HG02884 (cell line): ENCODE data around the gene RNF126.

Source experiments
- ATAC-seq: cut with Tn5 transposase; IDR thresholded peaks from one replicate; pipeline ENCODE4 v1.9.1; 2021; ENCODE audit warnings: mild to moderate bottlenecking, moderate library complexity; ENCODE audit not compliant: unreplicated experiment

RNF126 gene

GRCh38 chr19:664913-665443 is 2.0 kb upstream of the RNF126 start:
- no peak for ATAC-seq

DNA sequence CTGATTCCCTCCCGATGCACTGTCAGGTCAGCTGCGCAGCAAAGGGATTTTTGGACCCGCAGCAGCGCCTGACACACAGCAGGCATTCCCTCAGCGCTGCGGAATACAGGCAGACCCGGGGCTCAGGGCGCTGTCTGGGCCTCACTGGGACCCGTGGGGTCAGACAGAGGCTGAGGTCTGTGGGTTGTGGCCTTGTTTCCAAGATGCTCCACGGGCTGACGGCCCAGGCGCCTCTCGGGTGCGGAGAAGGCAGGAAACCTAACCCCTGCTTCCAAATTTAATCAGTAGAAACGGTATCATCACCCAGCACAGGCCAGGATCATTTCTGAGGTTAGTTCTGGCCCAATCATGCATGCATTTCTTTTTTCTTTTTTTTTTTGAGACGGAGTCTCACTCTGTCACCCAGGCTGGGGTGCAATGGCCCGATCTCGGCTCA is 686 bp upstream of the RNF126 start:
- ATAC-seq, result no peak

DNA sequence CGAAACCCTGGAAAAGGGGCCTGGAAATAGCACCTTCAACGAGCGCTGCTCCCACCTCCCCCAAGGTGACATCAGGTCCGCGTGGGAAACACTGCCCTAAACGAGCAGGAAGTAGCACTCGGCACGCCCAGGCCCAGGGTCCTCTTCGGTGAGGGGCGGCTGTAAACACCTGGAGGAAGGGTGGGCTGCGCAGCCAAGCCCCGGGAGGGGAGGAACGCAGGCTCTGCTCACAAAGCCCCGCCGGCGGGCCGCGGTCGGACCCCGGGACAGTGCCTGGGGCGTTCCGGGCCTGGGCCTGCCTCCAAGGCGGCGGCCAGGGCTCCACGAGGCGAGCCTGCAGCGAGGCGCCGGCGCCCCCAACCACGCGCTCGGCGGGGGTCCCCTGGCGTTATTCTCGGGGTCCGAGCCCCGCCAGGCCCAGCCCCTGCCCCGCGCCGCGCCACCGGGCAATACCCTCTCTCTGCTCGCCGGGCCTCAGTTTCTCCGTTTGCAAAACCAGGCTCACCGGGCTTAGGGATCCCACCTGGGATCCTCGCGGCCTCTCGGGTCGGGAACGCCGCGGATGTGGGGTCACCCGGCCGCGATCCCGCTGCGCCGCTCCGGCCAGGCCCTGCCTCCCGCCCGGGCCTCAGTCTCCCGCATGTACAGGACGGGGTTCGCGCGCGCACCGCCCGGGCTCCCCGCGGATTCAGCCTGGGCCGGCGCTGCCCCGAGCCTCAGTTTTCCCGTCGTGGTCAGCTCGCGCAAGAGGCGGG is 630 bp downstream of the RNF126 start:
- ATAC-seq, result no peak

DNA sequence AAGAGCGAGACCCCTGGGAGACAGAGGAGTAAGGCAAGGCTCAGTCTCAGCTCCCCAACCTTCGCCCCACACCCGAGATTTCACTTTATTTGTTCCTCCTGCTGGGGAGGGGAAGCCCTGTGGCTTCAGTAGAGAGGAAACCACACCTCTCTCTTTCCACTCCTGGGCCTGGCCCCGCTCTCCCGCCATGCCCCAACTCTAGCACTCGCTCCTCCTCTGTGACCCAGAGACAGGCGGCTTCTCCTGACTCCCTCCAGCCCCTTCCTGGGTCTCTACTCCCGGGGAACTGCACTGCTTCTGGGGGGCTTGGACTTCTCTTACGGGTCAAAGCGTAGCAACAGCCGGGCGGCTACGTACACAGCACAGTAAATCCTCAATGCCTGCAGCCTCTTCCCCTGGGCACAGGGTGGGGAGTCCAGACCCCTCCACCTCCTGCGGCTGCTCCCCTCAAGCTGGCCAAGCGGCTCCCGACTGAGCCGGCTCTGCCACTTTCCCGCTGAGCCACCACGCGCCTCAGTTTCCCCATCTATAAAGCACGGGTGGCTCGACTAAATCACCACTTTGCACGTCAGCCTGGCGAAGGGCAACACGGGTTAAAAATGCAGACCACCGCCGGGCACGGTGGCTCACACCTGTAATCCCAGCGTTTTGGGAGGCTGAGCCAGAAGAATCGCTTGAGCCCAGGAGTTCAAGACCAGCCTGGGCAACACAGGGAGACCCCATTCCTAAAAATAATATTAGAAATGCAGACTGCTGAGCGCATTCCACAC is 1.4 kb downstream of the RNF126 start:
- ATAC-seq, result no peak

- no peak for ATAC-seq
Measured at GRCh38 chr19:660793-661426, 2.1 kb downstream of the RNF126 start.

GRCh38 chr19:658916-659839 is 3.8 kb downstream of the RNF126 start:
- ATAC-seq, result no peak

DNA sequence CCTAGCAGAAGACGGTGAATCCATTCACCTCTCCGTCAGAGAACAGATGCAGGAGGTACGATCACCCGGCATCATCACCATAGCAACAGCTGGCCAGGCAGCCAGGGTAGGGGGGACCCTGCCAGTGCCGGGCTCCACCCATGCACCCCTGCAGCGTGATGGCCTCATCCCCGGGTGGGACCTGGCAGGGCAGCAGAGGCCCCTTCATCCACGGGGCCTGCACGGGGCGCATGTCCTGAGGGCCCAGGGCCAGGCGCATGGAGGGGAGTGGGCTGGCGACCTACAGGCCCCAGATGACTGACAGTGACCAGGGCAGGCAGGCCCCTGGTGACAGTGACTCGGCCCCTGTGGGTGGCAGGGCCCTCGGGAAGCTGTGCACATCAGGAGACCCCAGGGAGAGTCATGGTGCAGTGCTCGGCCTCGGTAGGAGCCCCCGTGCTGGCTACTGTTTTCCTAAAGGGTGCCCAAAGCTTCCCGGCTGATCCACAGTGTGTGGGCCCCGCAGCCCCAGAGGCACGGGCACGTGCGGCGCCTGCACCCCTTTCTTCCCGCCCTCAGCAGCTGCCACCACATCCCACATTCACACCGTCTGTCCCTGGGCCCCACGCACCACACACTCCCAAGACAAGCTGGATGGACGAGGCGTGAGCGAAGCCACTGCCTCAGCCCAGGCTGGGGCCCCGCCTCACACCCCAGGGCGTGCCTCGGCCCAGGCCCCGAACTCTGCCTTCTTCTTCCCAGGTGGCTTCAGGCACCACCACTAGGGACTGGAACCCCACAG is 4.8 kb downstream of the RNF126 start:
- ATAC-seq, result no peak

- ATAC-seq, result no peak
Measured at GRCh38 chr19:657611-658010, 5.4 kb downstream of the RNF126 start.

DNA sequence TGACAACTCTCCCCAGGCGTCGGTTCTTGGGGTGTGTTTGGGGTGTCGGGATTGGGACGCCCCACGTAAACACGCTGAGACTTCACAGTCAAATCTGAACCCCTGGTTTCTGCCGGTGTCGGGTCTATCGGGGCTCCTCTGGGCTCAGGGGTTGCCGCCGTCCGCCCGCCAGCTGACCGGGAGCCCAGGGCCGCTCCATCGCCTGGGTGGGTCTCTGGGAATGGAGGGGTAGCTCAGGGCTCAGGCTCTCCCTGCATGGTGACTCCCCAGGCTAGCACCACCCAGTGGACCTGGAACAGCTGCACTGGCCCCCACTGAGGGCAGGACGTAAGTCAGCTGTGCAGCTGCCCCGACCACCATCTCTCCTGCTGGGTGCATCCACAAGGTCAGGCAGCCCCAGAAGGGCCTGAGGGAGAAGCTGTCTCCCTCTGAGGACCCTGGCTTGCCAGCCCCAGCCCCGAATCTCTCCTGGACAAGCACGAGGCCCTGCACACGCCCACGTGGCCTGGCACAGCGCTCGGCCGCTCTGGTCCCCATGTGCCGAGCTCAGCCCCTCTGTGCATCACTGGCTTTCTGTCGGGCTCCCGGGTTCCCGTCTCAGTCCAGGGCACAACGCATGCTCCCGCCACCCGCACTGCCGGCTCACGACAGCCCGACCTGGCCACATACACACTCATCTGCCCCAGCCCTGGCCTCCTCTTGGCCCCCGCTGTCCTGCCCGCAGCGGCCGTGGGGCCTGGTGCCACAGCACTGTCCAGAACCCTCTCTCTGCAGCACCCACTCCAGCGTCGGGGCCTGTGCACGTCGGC is 6.1 kb downstream of the RNF126 start:
- ATAC-seq, result no peak

GRCh38 chr19:655691-656090 is 7.3 kb downstream of the RNF126 start:
- ATAC-seq, result no peak

DNA sequence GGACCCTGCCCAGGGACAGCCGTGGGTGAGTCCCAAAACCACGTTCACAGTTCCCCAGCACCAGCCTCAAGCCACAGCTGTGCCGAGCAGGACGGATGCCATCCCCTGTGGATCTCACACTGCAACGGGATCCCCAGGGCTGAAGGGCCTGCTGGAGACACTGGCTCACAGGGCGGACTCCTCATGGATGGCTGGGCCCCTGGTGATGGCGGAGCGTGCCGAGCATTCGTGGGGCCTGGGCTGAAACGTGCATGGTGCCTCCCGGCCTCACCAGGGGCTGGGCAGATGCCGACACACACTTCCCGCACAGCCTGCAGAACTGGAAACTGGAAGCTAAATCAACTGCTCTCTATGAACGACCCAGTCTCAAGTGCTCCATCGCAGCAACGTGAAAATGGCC is 9.6 kb downstream of the RNF126 start:
- no peak for ATAC-seq

DNA sequence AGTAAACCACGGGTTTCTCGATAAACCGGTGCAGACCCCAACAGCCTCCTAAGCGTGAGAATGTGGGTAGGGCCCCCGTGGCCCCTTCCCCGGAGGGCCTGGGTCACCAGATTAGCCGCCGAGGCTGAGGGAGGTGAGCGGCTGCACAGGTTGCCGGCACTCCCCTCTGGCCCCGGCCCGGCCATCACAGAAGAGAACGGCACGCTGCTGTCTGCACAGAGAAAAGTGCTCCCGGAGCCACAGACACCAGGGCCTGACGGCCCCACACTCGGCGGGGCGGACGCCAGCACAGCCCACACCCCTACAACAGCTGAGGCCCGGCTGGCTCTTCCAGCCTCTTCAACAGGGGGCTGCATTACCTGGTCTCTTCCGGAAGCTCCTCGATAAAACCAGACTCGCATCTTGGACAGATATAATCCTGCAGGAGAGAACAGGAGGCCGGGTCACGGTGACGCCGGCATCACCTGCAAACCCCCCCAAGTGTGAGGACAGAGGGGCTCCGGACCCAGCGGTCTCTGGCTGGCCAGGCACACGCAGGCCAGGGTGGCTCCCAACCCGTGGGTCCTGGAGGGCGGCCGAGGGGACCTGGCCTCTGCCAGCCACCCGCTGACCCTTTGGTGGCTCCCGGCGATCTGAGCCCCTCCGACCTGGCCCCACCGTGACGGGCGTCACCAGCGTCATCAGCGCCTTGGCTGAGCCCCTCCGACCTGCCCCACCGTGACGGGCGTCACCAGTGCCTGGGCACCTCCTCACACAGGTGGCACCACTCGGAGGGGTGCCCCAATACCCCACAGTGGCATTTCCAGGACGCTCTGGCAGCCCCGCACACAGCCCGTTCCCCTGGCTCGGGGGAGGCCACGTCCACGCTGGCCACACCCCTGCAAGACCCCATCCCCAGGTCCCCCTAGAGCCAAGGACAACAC is 10.3 kb downstream of the RNF126 start:
- no peak for ATAC-seq

GRCh38 chr19:651991-652390 is 11.0 kb downstream of the RNF126 start:
- ATAC-seq, result no peak

- ATAC-seq, result no peak
Measured at GRCh38 chr19:651114-651818, 11.7 kb downstream of the RNF126 start.

GRCh38 chr19:650121-650520 is 12.9 kb downstream of the RNF126 start:
- ATAC-seq, result no peak

GRCh38 chr19:648904-649801 is 13.9 kb downstream of the RNF126 start:
- ATAC-seq, result no peak
